Measurements from ENCODE around the gene MRTFB.

DNA sequence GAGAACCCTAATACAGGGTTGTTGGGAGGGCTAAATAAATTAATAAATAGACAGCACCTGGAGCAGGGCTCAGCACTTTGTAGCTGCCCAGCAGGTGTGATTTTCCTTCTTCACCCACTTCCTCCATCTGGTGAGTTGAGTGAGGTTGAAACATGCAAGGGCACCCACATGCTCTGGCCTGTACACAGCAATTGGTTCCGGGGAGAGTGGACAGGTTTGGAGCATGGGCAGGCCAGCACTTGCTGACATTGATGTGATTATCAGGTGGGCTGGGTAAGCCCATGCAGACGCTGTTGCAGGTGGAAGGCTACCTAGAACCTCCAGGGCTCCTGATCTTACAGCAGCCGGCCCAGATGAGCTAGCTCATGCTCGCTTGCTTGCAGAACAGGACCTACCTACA, 1.3 kb upstream of the MRTFB start:
- TF ChIP-seq POLR2A (IDR thresholded peaks at IDR 0.05; ENCODE audit: low read length) (no peak), GATA1 (IDR thresholded peaks at IDR 0.05; ENCODE audit: low read depth, low read length) (no peak)

Data from erythroblast (primary cell).